Right lobe of liver (tissue), 4 donors: ENCODE data around the gene BCKDHB.

Experiments
- POLR2A ChIP-seq: fragments of 450-650 bp; IDR thresholded peaks from one replicate; pipeline ENCODE4 v1.6.1; 2017; ENCODE audit warnings: antibody characterized with exemption, mild to moderate bottlenecking
- TF ChIP-seq, protein P1 (sequence below), 4 donors: fragments of 200-600 bp in 3 of 4; fragments of 450-650 bp in 1 of 4; IDR thresholded peaks; one replicate each; pipeline versions ENCODE4 v1.5.1 to v1.8.0; 2016 to 2022; ENCODE audit warnings: antibody characterized with exemption in 4 of 4, mild to moderate bottlenecking in 2 of 4
- donor health status: DM: no; HTN: no; CAD: no.
- donor health status: DM: no; HTN: no; CAD: no.
- donor health status: DM: no; HTN: yes; CAD: no.

GRCh38 chr6:80340686-80341085 lies 234.2 kb downstream of the BCKDHB start:
- TF ChIP-seq, protein P1, sequence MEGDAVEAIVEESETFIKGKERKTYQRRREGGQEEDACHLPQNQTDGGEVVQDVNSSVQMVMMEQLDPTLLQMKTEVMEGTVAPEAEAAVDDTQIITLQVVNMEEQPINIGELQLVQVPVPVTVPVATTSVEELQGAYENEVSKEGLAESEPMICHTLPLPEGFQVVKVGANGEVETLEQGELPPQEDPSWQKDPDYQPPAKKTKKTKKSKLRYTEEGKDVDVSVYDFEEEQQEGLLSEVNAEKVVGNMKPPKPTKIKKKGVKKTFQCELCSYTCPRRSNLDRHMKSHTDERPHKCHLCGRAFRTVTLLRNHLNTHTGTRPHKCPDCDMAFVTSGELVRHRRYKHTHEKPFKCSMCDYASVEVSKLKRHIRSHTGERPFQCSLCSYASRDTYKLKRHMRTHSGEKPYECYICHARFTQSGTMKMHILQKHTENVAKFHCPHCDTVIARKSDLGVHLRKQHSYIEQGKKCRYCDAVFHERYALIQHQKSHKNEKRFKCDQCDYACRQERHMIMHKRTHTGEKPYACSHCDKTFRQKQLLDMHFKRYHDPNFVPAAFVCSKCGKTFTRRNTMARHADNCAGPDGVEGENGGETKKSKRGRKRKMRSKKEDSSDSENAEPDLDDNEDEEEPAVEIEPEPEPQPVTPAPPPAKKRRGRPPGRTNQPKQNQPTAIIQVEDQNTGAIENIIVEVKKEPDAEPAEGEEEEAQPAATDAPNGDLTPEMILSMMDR (IDR thresholded peaks at IDR 0.05) = no peak
- no peak for TF ChIP-seq POLR2A
